ENCODE results near the gene XRCC1. TPM values are rescaled to one million over a fixed set of nuclear protein-coding genes. Genes with fewer than 3 reads are reported as not detected.

The XRCC1 gene, protein sequence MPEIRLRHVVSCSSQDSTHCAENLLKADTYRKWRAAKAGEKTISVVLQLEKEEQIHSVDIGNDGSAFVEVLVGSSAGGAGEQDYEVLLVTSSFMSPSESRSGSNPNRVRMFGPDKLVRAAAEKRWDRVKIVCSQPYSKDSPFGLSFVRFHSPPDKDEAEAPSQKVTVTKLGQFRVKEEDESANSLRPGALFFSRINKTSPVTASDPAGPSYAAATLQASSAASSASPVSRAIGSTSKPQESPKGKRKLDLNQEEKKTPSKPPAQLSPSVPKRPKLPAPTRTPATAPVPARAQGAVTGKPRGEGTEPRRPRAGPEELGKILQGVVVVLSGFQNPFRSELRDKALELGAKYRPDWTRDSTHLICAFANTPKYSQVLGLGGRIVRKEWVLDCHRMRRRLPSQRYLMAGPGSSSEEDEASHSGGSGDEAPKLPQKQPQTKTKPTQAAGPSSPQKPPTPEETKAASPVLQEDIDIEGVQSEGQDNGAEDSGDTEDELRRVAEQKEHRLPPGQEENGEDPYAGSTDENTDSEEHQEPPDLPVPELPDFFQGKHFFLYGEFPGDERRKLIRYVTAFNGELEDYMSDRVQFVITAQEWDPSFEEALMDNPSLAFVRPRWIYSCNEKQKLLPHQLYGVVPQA
- total RNA-seq (2021) = 38.0 and 42.8 TPM in 2 replicates
- long read RNA-seq, transcript XRCC1-201 (17 exons, 2,802 nt) = major isoform, 184 of 278 reads
- long read RNA-seq, transcript XRCC1-202 (16 exons, 1,994 nt) = minor isoform, 7 of 278 reads
- long read RNA-seq, partial matches to known transcripts = 35 of 278 reads
- long read RNA-seq, other reads (novel, unspliced or antisense) = 51 of 278 reads

DNA sequence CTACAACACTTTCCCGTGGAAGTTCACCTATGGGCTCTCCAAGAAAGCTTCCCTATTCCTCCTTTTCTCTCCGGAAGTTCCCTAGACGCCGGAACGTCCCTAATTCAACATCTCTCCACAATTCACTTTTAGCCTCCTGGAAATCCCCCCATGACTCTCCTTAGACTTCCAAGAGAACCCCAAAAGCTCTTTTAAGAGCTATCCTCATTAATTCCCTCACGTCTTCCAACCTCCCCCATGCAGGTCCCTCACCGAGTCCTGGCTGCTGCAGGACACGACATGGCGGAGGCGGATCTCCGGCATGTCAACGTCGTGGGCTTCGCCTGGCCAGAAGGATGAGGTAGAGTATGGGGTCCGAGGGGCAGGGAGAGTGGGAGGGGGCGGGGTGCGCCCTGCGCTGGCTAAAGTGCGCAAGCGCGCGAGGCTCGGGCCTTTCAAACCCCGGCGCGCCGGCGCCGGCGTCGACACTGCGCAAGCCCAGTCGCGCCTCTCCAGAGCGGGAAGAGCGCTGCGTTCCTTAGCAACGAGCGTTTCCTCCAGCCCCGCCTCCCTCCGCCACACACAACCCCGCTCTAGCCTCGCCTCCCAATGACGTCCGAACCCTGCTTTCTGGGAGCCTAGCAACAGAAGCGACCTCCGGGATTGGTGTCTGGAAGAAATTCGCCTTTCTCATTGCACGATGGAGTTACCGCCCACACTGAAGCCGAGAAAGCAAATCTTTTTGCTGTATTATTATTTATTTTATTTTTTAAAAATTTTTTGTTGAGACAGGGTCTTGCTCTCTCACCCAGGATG, at the start of gene XRCC1, which contains the start of gene PINLYP:
XRCC1 (minus strand) TSS at position 372 of the 795 bp plus-strand sequence; CDS start at position 303, 69 bp downstream.
PINLYP (plus strand) TSS at position 646 of the 795 bp plus-strand sequence. CDS start 1,391 bp downstream, outside the sequence.
- TF ChIP-seq, protein P1, sequence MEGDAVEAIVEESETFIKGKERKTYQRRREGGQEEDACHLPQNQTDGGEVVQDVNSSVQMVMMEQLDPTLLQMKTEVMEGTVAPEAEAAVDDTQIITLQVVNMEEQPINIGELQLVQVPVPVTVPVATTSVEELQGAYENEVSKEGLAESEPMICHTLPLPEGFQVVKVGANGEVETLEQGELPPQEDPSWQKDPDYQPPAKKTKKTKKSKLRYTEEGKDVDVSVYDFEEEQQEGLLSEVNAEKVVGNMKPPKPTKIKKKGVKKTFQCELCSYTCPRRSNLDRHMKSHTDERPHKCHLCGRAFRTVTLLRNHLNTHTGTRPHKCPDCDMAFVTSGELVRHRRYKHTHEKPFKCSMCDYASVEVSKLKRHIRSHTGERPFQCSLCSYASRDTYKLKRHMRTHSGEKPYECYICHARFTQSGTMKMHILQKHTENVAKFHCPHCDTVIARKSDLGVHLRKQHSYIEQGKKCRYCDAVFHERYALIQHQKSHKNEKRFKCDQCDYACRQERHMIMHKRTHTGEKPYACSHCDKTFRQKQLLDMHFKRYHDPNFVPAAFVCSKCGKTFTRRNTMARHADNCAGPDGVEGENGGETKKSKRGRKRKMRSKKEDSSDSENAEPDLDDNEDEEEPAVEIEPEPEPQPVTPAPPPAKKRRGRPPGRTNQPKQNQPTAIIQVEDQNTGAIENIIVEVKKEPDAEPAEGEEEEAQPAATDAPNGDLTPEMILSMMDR (conservative IDR thresholded peaks at IDR 0.05) = no peak
- Histone ChIP-seq H3K4me1 (ENCODE audit: insufficient read depth, low read length) (peaks cover 4% of the 10 kb centered on the region; the same call in 1 of the 2 replicates), H2BK5ac (ENCODE audit: insufficient read length, low read length) (no peak within 1 kb of the TSS), H3K9ac (ENCODE audit: extremely low read depth, insufficient read length, low read length) (peak within 1 kb of the TSS; percentile 79), H3K27ac (ENCODE audit: insufficient read length, low read depth, low read length) (peak within 1 kb of the TSS; percentile 10), H2BK12ac (ENCODE audit: insufficient read length, low read depth, low read length) (peak within 1 kb of the TSS; percentile 38), H3T11ph (ENCODE audit: low read length) (no peak within 1 kb of the TSS), H3K23ac (ENCODE audit: insufficient read length, low read depth, low read length) (no peak within 1 kb of the TSS), H4K20me1 (ENCODE audit: control insufficient read depth, insufficient read depth, insufficient read length) (no peaks in the 10 kb centered on the region), H3K14ac (ENCODE audit: insufficient read depth, low read length) (peak within 1 kb of the TSS; percentile 48), H2BK15ac (ENCODE audit: low read depth, low read length) (peak within 1 kb of the TSS; percentile 41; the same call in 1 of the 2 replicates), H2AK5ac (ENCODE audit: insufficient read length, low read length) (no peak within 1 kb of the TSS), H3K9me3 (ENCODE audit: control insufficient read depth, low read depth, low read length) (no peaks in the 10 kb centered on the region), H3K79me2 (ENCODE audit: insufficient read depth, low read length) (no peaks in the 10 kb centered on the region; the same call in 1 of the 2 replicates), H2BK120ac (ENCODE audit: low read depth, low read length, poor library complexity, severe bottlenecking) (no peak within 1 kb of the TSS), H3K4ac (ENCODE audit: low read depth, low read length) (no peak within 1 kb of the TSS; the same call in none of the 2 replicates), H3K56ac (ENCODE audit: insufficient read length, low read depth, low read length) (no peak within 1 kb of the TSS), H3K23me2 (ENCODE audit: insufficient read length, low read depth, low read length, poor library complexity, severe bottlenecking) (peaks cover 12% of the 10 kb centered on the region), H3K27me3 (ENCODE audit: insufficient read depth, low read length) (no peaks in the 10 kb centered on the region), H4K5ac (ENCODE audit: insufficient read length, low read depth, low read length) (no peak within 1 kb of the TSS), H3K79me1 (ENCODE audit: insufficient read depth, low read depth, low read length, poor library complexity, severe bottlenecking) (no peaks in the 10 kb centered on the region), H2BK20ac (ENCODE audit: low read depth, low read length, poor library complexity, severe bottlenecking) (no peak within 1 kb of the TSS), H3K18ac (ENCODE audit: insufficient read length, low read depth, low read length) (peak within 1 kb of the TSS; percentile 92), H4K91ac (ENCODE audit: insufficient read length, low read depth, low read length) (peak within 1 kb of the TSS; percentile 61), H2AFZ (ENCODE audit: low read length) (no peak within 1 kb of the TSS), H4K8ac (replicated peaks; ENCODE audit: insufficient read length, low read depth, low read length) (no peak within 1 kb of the TSS), H3K4me2 (ENCODE audit: insufficient read depth, insufficient read length, low read length) (peak within 1 kb of the TSS; percentile 94)
- no CpG with 5 or more reads among the region's 51 CpGs for WGBS (ENCODE audit: extremely low coverage, insufficient read length, low lambda C conversion rate)
- peak; percentile 98 for DNase-seq
- Mint-ChIP-seq H3K36me3 (ENCODE audit: insufficient read depth in 1 of 3, low read depth in 3 of 3) (peaks cover 2 to 22% (median 19%) of the 10 kb centered on the region in 3 experiments; a peak in 6 of 7 replicates), H3K4me1 (peaks cover 28 to 49% of the 10 kb centered on the region in 2 experiments), H3K9me3 (no peaks in the 10 kb centered on the region), H3K27me3 (ENCODE audit: low read depth) (no peaks in the 10 kb centered on the region), H3K27ac (peak within 1 kb of the TSS; percentile 96 to 97 (median 97)), H3K4me3 (peak within 1 kb of the TSS; percentile 95 to 98)

Data from H9 (cell line).